IMR-90 (cell line): ENCODE results near the gene USP31. TPM values are rescaled to one million over a fixed set of nuclear protein-coding genes. Genes with fewer than 3 reads are reported as not detected.

Source experiments
- ATAC-seq: fragments of 200-7000 bp; cut with Tn5 transposase; 2 replicates; pipeline ENCODE4 v1.9.1; 2020; ENCODE audit warnings: low read depth, mild to moderate bottlenecking, moderate library complexity
- BruUV-seq: library from RNA; stranded (reverse); fragments of 400-500 nt; replicated peaks from 2 replicates; lab custom pipeline; 2021; lab: Mats Ljungman, UMichigan
- CTCF ChIA-PET: fragments of 300-600 bp; formaldehyde crosslinking; extraction: SDS; loops from one replicate; lab custom pipeline; 2021; ENCODE audit warnings: antibody characterized with exemption; lab: Yijun Ruan, JAX
- POLR2A ChIA-PET: fragments of 300-600 bp; sonication (Branson Sonifier 250); formaldehyde crosslinking; loops from one replicate; lab custom pipeline; 2022; ENCODE audit warnings: antibody characterized with exemption; ENCODE audit not compliant: unreplicated experiment; lab: Charles Lee
- DNase-seq: peaks from one replicate; pipeline ENCODE4 v3.0.0; 2013
- H2AFZ ChIP-seq: replicated peaks from 2 replicates; pipeline ENCODE3; 2013; ENCODE audit warnings: low read length, mild to moderate bottlenecking; ENCODE audit not compliant: poor library complexity
- H2AK5ac ChIP-seq: 2 replicates; pipeline ENCODE4 v1.6.1; 2013; ENCODE audit warnings: low read depth, low read length, inconsistent platforms
- H2AK9ac ChIP-seq: replicated peaks from 2 replicates; pipeline ENCODE3; 2013; ENCODE audit warnings: mild to moderate bottlenecking, low read depth, low read length, moderate library complexity; ENCODE audit not compliant: poor library complexity
- H2BK120ac ChIP-seq: 2 replicates; pipeline ENCODE4 v1.6.1; 2013; ENCODE audit warnings: low read depth, low read length, inconsistent platforms
- H2BK15ac ChIP-seq: 3 replicates; pipeline ENCODE4 v1.6.1; 2013; ENCODE audit warnings: low read depth, low read length, inconsistent platforms
- H2BK20ac ChIP-seq: 2 replicates; pipeline ENCODE4 v1.6.1; 2013; ENCODE audit warnings: low read depth, mild to moderate bottlenecking, inconsistent platforms, low read length, moderate library complexity
- H2BK5ac ChIP-seq: 2 replicates; pipeline ENCODE4 v1.6.1; 2013; ENCODE audit warnings: mild to moderate bottlenecking, low read depth, low read length, inconsistent platforms; ENCODE audit not compliant: poor library complexity, severe bottlenecking
- H3K14ac ChIP-seq: replicated peaks from 2 replicates; pipeline ENCODE4 v1.6.1; 2013; ENCODE audit warnings: low read depth, low read length, inconsistent platforms
- H3K18ac ChIP-seq: 2 replicates; pipeline ENCODE4 v1.6.1; 2013; ENCODE audit warnings: low read depth, low read length, control low read depth
- H3K23ac ChIP-seq: 2 replicates; pipeline ENCODE4 v1.6.1; 2013; ENCODE audit warnings: low read depth, low read length, inconsistent platforms
- H3K27ac ChIP-seq: 2 replicates; pipeline ENCODE4 v1.5.1; 2013; ENCODE audit warnings: mild to moderate bottlenecking, control low read depth, low read length; ENCODE audit not compliant: insufficient read depth
- H3K27me3 ChIP-seq: 2 replicates; pipeline ENCODE4 v1.6.1; 2013; ENCODE audit warnings: low read length; ENCODE audit not compliant: control insufficient read depth, insufficient read depth
- H3K36me3 ChIP-seq: 2 replicates; pipeline ENCODE4 v1.6.1; 2013; ENCODE audit warnings: low read length, mixed read lengths; ENCODE audit not compliant: control insufficient read depth, insufficient read depth
- H3K4ac ChIP-seq: 2 replicates; pipeline ENCODE4 v1.6.1; 2013; ENCODE audit warnings: low read depth, low read length, inconsistent platforms
- H3K4me1 ChIP-seq: 2 replicates; pipeline ENCODE4 v1.6.1; 2013; ENCODE audit warnings: low read length, mixed read lengths; ENCODE audit not compliant: control insufficient read depth, insufficient read depth
- H3K4me2 ChIP-seq: 2 replicates; pipeline ENCODE4 v1.6.1; 2013; ENCODE audit warnings: low read depth, mild to moderate bottlenecking, control low read depth, low read length, moderate library complexity
- H3K4me3 ChIP-seq: 2 replicates; pipeline ENCODE4 v1.5.1; 2013; ENCODE audit warnings: low read depth, mild to moderate bottlenecking, control low read depth, low read length, moderate library complexity; ENCODE audit not compliant: insufficient read depth
- H3K56ac ChIP-seq: 2 replicates; pipeline ENCODE4 v1.6.1; 2013; ENCODE audit warnings: low read length, inconsistent platforms; ENCODE audit not compliant: insufficient read depth; ENCODE audit errors: extremely low read depth
- H3K79me1 ChIP-seq, 2 experiments: 2 replicates each; pipeline ENCODE4 v1.6.1; 2013; ENCODE audit warnings: low read length in 2 of 2, inconsistent platforms in 1 of 2, low read depth in 1 of 2
- H3K9ac ChIP-seq: 2 replicates; pipeline ENCODE4 v1.6.1; 2013; ENCODE audit warnings: low read depth, low read length, control low read depth
- H3K9me1 ChIP-seq: 2 replicates; pipeline ENCODE4 v1.6.1; 2013; ENCODE audit warnings: low read length, inconsistent platforms; ENCODE audit not compliant: insufficient read depth
- H3K9me3 ChIP-seq: 2 replicates; pipeline ENCODE4 v1.6.1; 2013; ENCODE audit warnings: low read length; ENCODE audit not compliant: control insufficient read depth, insufficient read depth
- H4K20me1 ChIP-seq: 2 replicates; pipeline ENCODE4 v1.6.1; 2013; ENCODE audit warnings: low read length, inconsistent platforms; ENCODE audit not compliant: insufficient read depth
- H4K5ac ChIP-seq: 2 replicates; pipeline ENCODE4 v1.6.1; 2013; ENCODE audit warnings: mild to moderate bottlenecking, low read depth, low read length, control low read depth
- H4K8ac ChIP-seq, 2 experiments: 2 replicates each; pipeline ENCODE4 v1.6.1; 2013; ENCODE audit warnings: low read depth in 2 of 2, low read length in 2 of 2, control low read depth in 1 of 2, inconsistent platforms in 1 of 2
- H4K91ac ChIP-seq: 2 replicates; pipeline ENCODE4 v1.6.1; 2013; ENCODE audit warnings: low read depth, low read length, inconsistent platforms; ENCODE audit not compliant: insufficient read depth
- BHLHE40 ChIP-seq: fragments of 150-350 bp; IDR thresholded peaks from 2 replicates; pipeline ENCODE4 v1.6.1; 2016; ENCODE audit warnings: mild to moderate bottlenecking, low read depth, low read length
- CEBPB ChIP-seq: IDR thresholded peaks from 2 replicates; pipeline ENCODE4 v1.6.1; 2012; ENCODE audit warnings: low read depth, low read length, improper control_type of control experiment
- CHD1 ChIP-seq: IDR thresholded peaks from 2 replicates; pipeline ENCODE4 v1.6.1; 2012; ENCODE audit warnings: low read depth, low read length, improper control_type of control experiment
- FOS ChIP-seq: fragments of 150-350 bp; IDR thresholded peaks from 2 replicates; pipeline ENCODE4 v1.6.1; 2016; ENCODE audit warnings: low read depth, low read length
- MAFK ChIP-seq: IDR thresholded peaks from 2 replicates; pipeline ENCODE4 v1.6.1; 2012; ENCODE audit warnings: low read depth, low read length, improper control_type of control experiment
- MAZ ChIP-seq: IDR thresholded peaks from 2 replicates; pipeline ENCODE4 v1.6.1; 2012; ENCODE audit warnings: low read depth, mild to moderate bottlenecking, low read length, improper control_type of control experiment, moderate library complexity, borderline replicate concordance
- MXI1 ChIP-seq: IDR thresholded peaks from 2 replicates; pipeline ENCODE4 v1.6.1; 2012; ENCODE audit warnings: low read depth, mild to moderate bottlenecking, low read length, moderate library complexity, borderline replicate concordance
- NFE2L2 ChIP-seq: fragments of 150-350 bp; IDR thresholded peaks from 2 replicates; pipeline ENCODE4 v1.6.1; 2016; ENCODE audit warnings: low read depth, mild to moderate bottlenecking, low read length
- POLR2A ChIP-seq: IDR thresholded peaks from 2 replicates; pipeline ENCODE4 v1.6.1; 2012; ENCODE audit warnings: mild to moderate bottlenecking, low read depth, low read length
- RAD21 ChIP-seq: IDR thresholded peaks from 2 replicates; pipeline ENCODE4 v1.6.1; 2012; ENCODE audit warnings: low read length, improper control_type of control experiment
- RCOR1 ChIP-seq: IDR thresholded peaks from 2 replicates; pipeline ENCODE4 v1.6.1; 2012; ENCODE audit warnings: mild to moderate bottlenecking, low read length, improper control_type of control experiment; ENCODE audit not compliant: insufficient replicate concordance
- RFX5 ChIP-seq: IDR thresholded peaks from 2 replicates; pipeline ENCODE4 v1.8.0; 2012; ENCODE audit warnings: low read depth, mild to moderate bottlenecking, low read length, moderate library complexity
- SMC3 ChIP-seq: fragments of 150-350 bp; IDR thresholded peaks from 2 replicates; pipeline ENCODE4 v1.6.1; 2016; ENCODE audit warnings: low read depth, mild to moderate bottlenecking, antibody characterized with exemption, low read length, moderate library complexity
- WGBS, 2 experiments: methylation state at CpG; one replicate each; pipeline versions ENCODE4 v1.1.5 to v1.1.7; 2013; ENCODE audit warnings: missing lambda C conversion rate in 2 of 2; ENCODE audit not compliant: insufficient read length in 1 of 2; ENCODE audit errors: extremely low coverage in 2 of 2; 5-methylcytosine and 5-hydroxymethylcytosine counted together
- dilution Hi-C: fragments of 300-500 bp; cut with HindIII; formaldehyde crosslinking; loops from one replicate; pipeline ENCODE4 v1.14.3; 2018; ENCODE audit warnings: low sequenced_read_pairs; ENCODE audit not compliant: unreplicated experiment
- in situ Hi-C: fragments of 300-500 bp; cut with MboI; formaldehyde crosslinking; loops from 3 replicates; pipeline ENCODE4 v1.14.3; 2019; ENCODE audit warnings: low sequenced_read_pairs, inconsistent platforms, mixed read lengths
- intact Hi-C: fragments of 100-400 bp; cut with micrococcal nuclease; formaldehyde crosslinking; loops from 2 replicates; pipeline ENCODE4 v1.10.0; 2022
- polyA plus RNA-seq, 3 experiments: library from polyadenylated mRNA; depleted of rRNA; stranded (reverse); fragments of >200 nt; gene quantifications; 2 replicates each; pipeline ENCODE4 v1.2.3, GENCODE V29; 2012; ENCODE audit warnings: low replicate concordance in 1 of 3
- total RNA-seq: library from RNA; depleted of rRNA; stranded (reverse); fragments of >200 nt; gene quantifications from 2 replicates; pipeline ENCODE4 v1.2.3, GENCODE V29; 2012
- TF ChIP-seq, protein P1 (sequence below): fragments of 150-350 bp; IDR thresholded peaks from 2 replicates; pipeline ENCODE4 v1.6.1; 2016; ENCODE audit warnings: low read depth, mild to moderate bottlenecking, low read length, moderate library complexity, borderline replicate concordance
- TF ChIP-seq, protein P2 (sequence below): conservative IDR thresholded peaks from 2 replicates; pipeline ENCODE4 v1.5.1; 2012; ENCODE audit warnings: mild to moderate bottlenecking, low read depth, low read length, improper control_type of control experiment
- TF ChIP-seq, protein P3 (sequence below): fragments of 150-350 bp; IDR thresholded peaks from 2 replicates; pipeline ENCODE4 v1.6.1; 2017; ENCODE audit warnings: mild to moderate bottlenecking, antibody characterized with exemption, low read length, low read depth

USP31 gene
- total and polyA plus RNA-seq, 2 of the 4 experiments (the other 2 are of a cell fraction), result 2.9 to 3.4 TPM

GRCh38 chr16:23187341-23187740 is 38.1 kb upstream of the USP31 start:
- Histone ChIP-seq H3K14ac (no peak overlapping the region), H3K27ac (no peak overlapping the region), H3K9ac (no peak overlapping the region), H2BK20ac (no peak overlapping the region), H3K79me1 (no peaks in the 10 kb centered on the region), H3K4me2 (no peak overlapping the region), H3K36me3 (no peaks in the 10 kb centered on the region), H2AK9ac (no peak overlapping the region), H2AK5ac (no peak overlapping the region), H3K9me3 (no peaks in the 10 kb centered on the region), H2BK15ac (no peak overlapping the region), H2BK5ac (no peak overlapping the region), H4K20me1 (no peaks in the 10 kb centered on the region), H3K4ac (no peak overlapping the region), H3K9me1 (no peaks in the 10 kb centered on the region), H3K4me3 (no peak overlapping the region), H2BK120ac (no peak overlapping the region), H2AFZ (no peak overlapping the region), H4K91ac (no peak overlapping the region), H3K4me1 (no peaks in the 10 kb centered on the region), H3K23ac (no peak overlapping the region), H4K8ac (no peak overlapping the region), H3K56ac (no peak overlapping the region), H3K27me3 (peaks cover 34% of the 10 kb centered on the region), H3K18ac (no peak overlapping the region), H4K5ac (no peak overlapping the region)
- CTCF ChIA-PET, result interaction anchor here (0.6 kb wide), 1 partner anchor 100 kb away, joined by 4 read pairs; no protein-coding TSS in a partner anchor
- ATAC-seq, result no peak
- BruUV-seq, result no TSS peak
- dilution Hi-C loops (no loop called here), intact Hi-C loops (no loop called here), in situ Hi-C loops (loop anchor here (10.0 kb wide), 1 partner anchor 247 kb away; no protein-coding TSS in a partner anchor)
- DNase-seq, result no peak
- no peak for TF ChIP-seq RAD21
- no peak for TF ChIP-seq RCOR1
- TF ChIP-seq FOS, result no peak
- no peak for TF ChIP-seq SMC3
- no peak for TF ChIP-seq MAZ
- TF ChIP-seq CEBPB, result no peak
- no peak for TF ChIP-seq MAFK
- TF ChIP-seq CHD1, result no peak
- no peak for TF ChIP-seq NFE2L2
- TF ChIP-seq RFX5, result no peak
- no peak for TF ChIP-seq POLR2A
- TF ChIP-seq, protein P1, sequence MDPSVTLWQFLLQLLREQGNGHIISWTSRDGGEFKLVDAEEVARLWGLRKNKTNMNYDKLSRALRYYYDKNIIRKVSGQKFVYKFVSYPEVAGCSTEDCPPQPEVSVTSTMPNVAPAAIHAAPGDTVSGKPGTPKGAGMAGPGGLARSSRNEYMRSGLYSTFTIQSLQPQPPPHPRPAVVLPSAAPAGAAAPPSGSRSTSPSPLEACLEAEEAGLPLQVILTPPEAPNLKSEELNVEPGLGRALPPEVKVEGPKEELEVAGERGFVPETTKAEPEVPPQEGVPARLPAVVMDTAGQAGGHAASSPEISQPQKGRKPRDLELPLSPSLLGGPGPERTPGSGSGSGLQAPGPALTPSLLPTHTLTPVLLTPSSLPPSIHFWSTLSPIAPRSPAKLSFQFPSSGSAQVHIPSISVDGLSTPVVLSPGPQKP, result no peak
- no peak for TF ChIP-seq BHLHE40
- TF ChIP-seq, protein P2, sequence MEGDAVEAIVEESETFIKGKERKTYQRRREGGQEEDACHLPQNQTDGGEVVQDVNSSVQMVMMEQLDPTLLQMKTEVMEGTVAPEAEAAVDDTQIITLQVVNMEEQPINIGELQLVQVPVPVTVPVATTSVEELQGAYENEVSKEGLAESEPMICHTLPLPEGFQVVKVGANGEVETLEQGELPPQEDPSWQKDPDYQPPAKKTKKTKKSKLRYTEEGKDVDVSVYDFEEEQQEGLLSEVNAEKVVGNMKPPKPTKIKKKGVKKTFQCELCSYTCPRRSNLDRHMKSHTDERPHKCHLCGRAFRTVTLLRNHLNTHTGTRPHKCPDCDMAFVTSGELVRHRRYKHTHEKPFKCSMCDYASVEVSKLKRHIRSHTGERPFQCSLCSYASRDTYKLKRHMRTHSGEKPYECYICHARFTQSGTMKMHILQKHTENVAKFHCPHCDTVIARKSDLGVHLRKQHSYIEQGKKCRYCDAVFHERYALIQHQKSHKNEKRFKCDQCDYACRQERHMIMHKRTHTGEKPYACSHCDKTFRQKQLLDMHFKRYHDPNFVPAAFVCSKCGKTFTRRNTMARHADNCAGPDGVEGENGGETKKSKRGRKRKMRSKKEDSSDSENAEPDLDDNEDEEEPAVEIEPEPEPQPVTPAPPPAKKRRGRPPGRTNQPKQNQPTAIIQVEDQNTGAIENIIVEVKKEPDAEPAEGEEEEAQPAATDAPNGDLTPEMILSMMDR, result no peak
- no peak for TF ChIP-seq MXI1
- TF ChIP-seq, protein P3, sequence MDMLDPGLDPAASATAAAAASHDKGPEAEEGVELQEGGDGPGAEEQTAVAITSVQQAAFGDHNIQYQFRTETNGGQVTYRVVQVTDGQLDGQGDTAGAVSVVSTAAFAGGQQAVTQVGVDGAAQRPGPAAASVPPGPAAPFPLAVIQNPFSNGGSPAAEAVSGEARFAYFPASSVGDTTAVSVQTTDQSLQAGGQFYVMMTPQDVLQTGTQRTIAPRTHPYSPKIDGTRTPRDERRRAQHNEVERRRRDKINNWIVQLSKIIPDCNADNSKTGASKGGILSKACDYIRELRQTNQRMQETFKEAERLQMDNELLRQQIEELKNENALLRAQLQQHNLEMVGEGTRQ, result no peak
- POLR2A ChIA-PET, result no interaction called here
- 25% methylated on average over 1 of the region's 3 CpGs; no CpG with 5 or more reads in 1 of the 2 experiments for WGBS, 2 experiments
